SIG-M5 treated with dmso at 0.1 percent for 504 hours (cell line): ENCODE measurements around the gene DNAJC22.
A peak's percentile ranks its signal among the peaks of the same experiment; 100 is the strongest.
"Not testable (repeated sequence)": the region's sequence is repeated elsewhere in the genome, so short reads cannot be mapped to it uniquely, and the experiment has no call there.

Experiments
- DNase-seq: peaks from one replicate; lab custom pipeline; 2025; ENCODE audit not compliant: unreplicated experiment; lab: John Stamatoyannopoulos, UW

The DNAJC22 gene

GRCh38 chr12:49367381-49368239 lies 20.9 kb downstream of the DNAJC22 start, which contains the start of gene SPATS2:
Gene SPATS2, plus strand, starts transcription at chr12:49367462. Its CDS starts 93,551 bp downstream, at chr12:49461013.
- no peak for DNase-seq

DNA sequence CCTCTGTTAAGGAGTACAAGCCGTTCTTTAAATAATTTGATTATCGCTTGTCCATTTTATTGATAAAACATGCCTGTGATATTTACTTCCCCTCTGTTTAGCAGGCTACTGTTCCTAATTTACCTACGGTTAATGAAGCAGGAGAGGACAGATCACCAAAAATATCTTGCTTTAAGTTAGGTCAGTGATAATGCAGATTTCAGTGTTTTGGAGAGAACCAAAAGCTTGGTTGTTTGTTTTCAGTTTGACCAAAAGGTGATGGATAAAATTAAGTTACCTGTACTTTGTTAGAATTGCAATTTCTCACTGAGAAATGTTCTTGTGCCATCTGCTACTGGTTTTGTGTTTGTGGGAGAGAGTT lies 21.5 kb downstream of the DNAJC22 start:
- no peak for DNase-seq

DNA sequence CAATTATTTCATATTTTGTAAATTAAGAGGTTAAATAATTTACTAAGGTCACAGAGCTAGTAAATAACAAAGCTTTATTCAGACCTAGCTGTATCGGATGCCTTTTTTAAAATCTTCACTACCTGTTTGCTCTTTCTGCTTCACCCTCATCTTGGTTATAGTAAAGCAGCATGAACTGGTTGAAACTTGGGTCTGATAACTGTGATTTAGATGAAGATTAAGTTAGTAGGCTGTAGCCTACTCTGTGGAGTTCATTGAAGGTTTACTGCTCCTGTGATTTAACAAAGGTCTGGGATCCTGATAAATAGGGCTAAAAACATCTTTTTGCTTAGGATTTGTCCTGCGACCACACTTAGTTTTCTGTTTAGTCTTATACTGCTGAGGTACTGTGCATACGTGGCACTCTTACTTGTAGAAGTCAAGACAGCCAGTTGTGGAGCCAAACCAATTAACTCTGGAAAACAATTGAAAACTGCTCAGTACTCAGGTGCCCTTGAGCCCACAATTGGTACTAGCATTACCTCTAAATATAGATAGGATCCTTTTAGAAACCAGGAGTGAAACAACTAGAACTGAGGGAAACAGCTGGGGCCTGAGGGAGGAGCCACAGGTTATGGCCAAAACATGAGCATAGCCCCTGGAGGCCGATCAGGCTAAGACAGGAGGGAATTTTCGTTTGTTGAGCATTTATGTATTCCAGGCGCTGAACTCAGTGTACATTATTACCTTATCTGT lies 22.9 kb downstream of the DNAJC22 start:
- DNase-seq = peak; percentile 62

GRCh38 chr12:49370539-49370938 lies 23.9 kb downstream of the DNAJC22 start:
- no peak for DNase-seq

- DNase-seq = no peak
Observed at GRCh38 chr12:49375406-49375805, 28.7 kb downstream of the DNAJC22 start.

DNA sequence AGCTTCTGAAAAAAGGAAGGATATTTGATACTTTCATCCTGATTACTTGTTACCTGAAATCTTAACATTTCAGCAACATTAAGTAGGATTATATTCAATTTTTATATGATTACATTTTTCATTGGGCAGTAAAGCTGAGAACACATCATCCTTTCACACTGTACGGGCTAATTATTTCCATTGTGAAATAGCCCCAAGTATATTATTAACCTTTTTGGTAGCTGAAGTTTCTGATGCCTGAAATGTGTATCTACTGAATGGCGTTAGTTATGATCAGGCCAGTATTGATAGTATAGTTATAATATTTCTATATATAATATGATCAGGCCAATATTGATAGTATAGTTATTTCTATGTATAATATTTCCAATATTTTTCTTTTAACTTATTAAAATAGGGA lies 30.7 kb downstream of the DNAJC22 start:
- no peak for DNase-seq

GRCh38 chr12:49380184-49380583 lies 33.5 kb downstream of the DNAJC22 start:
- DNase-seq = not testable (repeated sequence)

GRCh38 chr12:49388682-49389386 lies 42.1 kb downstream of the DNAJC22 start:
- no peak for DNase-seq

DNA sequence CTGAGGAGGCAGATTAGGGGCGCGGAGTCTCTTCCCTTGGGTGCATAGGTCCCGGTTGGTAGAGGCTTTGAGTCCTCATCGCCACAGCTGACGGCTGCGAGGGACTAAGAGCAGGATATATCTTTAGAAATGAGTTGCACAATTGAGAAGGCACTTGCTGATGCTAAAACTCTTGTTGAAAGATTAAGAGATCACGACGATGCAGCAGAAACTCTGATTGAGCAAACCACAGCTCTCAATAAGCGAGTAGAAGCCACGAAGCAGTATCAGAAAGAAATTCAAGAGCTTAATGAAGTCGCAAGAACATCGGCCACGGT lies 42.7 kb downstream of the DNAJC22 start:
- no peak for DNase-seq

- DNase-seq = no peak
Observed at GRCh38 chr12:49397000-49397399, 50.3 kb downstream of the DNAJC22 start.

DNA sequence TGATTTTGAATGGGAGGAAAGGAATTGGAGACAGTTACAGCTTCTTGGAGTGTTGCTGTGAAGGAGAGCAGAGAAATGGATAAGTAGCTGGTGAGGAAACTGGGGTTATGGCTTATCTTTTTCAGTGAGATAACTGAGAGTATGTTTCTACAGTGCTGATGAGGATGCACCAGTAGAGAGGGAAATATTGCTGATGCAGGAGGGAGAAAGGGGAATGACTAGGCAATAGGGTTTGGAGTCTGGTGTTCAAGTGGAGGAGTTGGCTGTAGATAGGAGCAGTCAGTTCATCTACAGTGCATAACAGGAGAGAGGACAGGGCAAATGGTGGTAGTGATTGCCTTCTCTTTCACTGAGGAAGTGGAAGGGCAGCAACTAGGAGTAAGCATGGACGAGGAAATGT lies 53.6 kb downstream of the DNAJC22 start:
- DNase-seq = no peak
